HEK293 (cell line): ENCODE results near the gene WDR64.
A peak's percentile ranks its signal among the peaks of the same experiment; 100 is the strongest.

Source experiments
- ATF2 ChIP-seq: fragments of 450-650 bp; formaldehyde crosslinking; IDR thresholded peaks from 2 replicates; pipeline ENCODE4 v1.5.1; 2016; ENCODE audit warnings: missing biosample characterization, missing genetic modification characterization, low read depth
- GLI2 ChIP-seq: fragments of 450-650 bp; formaldehyde crosslinking; IDR thresholded peaks from 2 replicates; pipeline ENCODE4; 2017; ENCODE audit warnings: missing biosample characterization, missing genetic modification characterization, low read depth, borderline replicate concordance
- GLIS1 ChIP-seq: fragments of 450-650 bp; formaldehyde crosslinking; IDR thresholded peaks from 2 replicates; pipeline ENCODE4 v1.5.1; 2016; ENCODE audit warnings: missing biosample characterization, missing genetic modification characterization
- PBX3 ChIP-seq: sonication (generic); formaldehyde crosslinking; IDR thresholded peaks from 2 replicates; pipeline ENCODE4 v1.8.1; 2022; ENCODE audit warnings: mild to moderate bottlenecking, moderate library complexity, missing genetic modification reagents
- PRDM10 ChIP-seq: fragments of 450-650 bp; formaldehyde crosslinking; IDR thresholded peaks from 2 replicates; pipeline ENCODE4 v1.5.1; 2016; ENCODE audit warnings: missing biosample characterization, missing genetic modification characterization
- PRDM6 ChIP-seq: fragments of 450-650 bp; formaldehyde crosslinking; IDR thresholded peaks from 2 replicates; pipeline ENCODE4 v1.5.1; 2017; ENCODE audit warnings: missing biosample characterization, missing genetic modification characterization
- ZBTB20 ChIP-seq: fragments of 450-650 bp; formaldehyde crosslinking; IDR thresholded peaks from 2 replicates; pipeline ENCODE4 v1.5.1; 2016; ENCODE audit warnings: missing biosample characterization, missing genetic modification characterization
- ZBTB6 ChIP-seq: fragments of 450-650 bp; formaldehyde crosslinking; IDR thresholded peaks from 2 replicates; pipeline ENCODE4 v1.5.1; 2017; ENCODE audit warnings: missing biosample characterization, missing genetic modification characterization
- ZNF211 ChIP-seq: fragments of 450-650 bp; formaldehyde crosslinking; IDR thresholded peaks from 2 replicates; pipeline ENCODE4 v1.5.1; 2016; ENCODE audit warnings: low read depth, missing biosample characterization, missing genetic modification characterization
- ZNF221 ChIP-seq: fragments of 450-650 bp; formaldehyde crosslinking; IDR thresholded peaks from 2 replicates; pipeline ENCODE4 v1.5.1; 2017; ENCODE audit warnings: missing biosample characterization, missing genetic modification characterization, borderline replicate concordance
- ZNF274 ChIP-seq, 2 experiments: fragments of 200-500 bp in 1 of 2; fragments of 450-650 bp in 1 of 2; sonication (Bioruptor generic) in 1 of 2; formaldehyde crosslinking in 1 of 2; IDR thresholded peaks; 2 replicates each; pipeline versions ENCODE4 v1.5.1 to v1.6.1; 2014 to 2016; ENCODE audit warnings: borderline replicate concordance in 1 of 2, inconsistent platforms in 1 of 2, low read length in 1 of 2, missing biosample characterization in 1 of 2, missing genetic modification characterization in 1 of 2
- ZNF280D ChIP-seq: fragments of 450-650 bp; formaldehyde crosslinking; IDR thresholded peaks from 2 replicates; pipeline ENCODE4 v1.5.1; 2016; ENCODE audit warnings: missing biosample characterization, missing genetic modification characterization
- ZNF341 ChIP-seq: fragments of 450-650 bp; formaldehyde crosslinking; IDR thresholded peaks from 2 replicates; pipeline ENCODE4; 2016; ENCODE audit warnings: low read depth, missing biosample characterization, missing genetic modification characterization
- ZNF354C ChIP-seq: fragments of 450-650 bp; formaldehyde crosslinking; IDR thresholded peaks from 2 replicates; pipeline ENCODE4 v1.5.1; 2016; ENCODE audit warnings: missing biosample characterization, missing genetic modification characterization, low read depth, borderline replicate concordance
- ZNF394 ChIP-seq: fragments of 450-650 bp; formaldehyde crosslinking; IDR thresholded peaks from 2 replicates; pipeline ENCODE4 v1.5.1; 2016; ENCODE audit warnings: missing biosample characterization, missing genetic modification characterization, mild to moderate bottlenecking, moderate library complexity, borderline replicate concordance
- ZNF529 ChIP-seq: fragments of 450-650 bp; formaldehyde crosslinking; IDR thresholded peaks from 2 replicates; pipeline ENCODE4 v1.5.1; 2017; ENCODE audit warnings: missing genetic modification characterization, missing biosample characterization; ENCODE audit not compliant: insufficient replicate concordance
- ZNF596 ChIP-seq: fragments of 450-650 bp; IDR thresholded peaks from 2 replicates; pipeline ENCODE4 v1.5.0; 2018; ENCODE audit warnings: missing biosample characterization, mild to moderate bottlenecking, missing genetic modification characterization, moderate library complexity
- ZNF624 ChIP-seq: fragments of 450-650 bp; formaldehyde crosslinking; IDR thresholded peaks from 2 replicates; pipeline ENCODE4 v1.5.1; 2017; ENCODE audit warnings: missing biosample characterization, missing genetic modification characterization
- ZNF639 ChIP-seq: fragments of 450-650 bp; formaldehyde crosslinking; IDR thresholded peaks from 2 replicates; pipeline ENCODE4 v1.5.1; 2016; ENCODE audit warnings: missing biosample characterization, missing genetic modification characterization
- ZNF747 ChIP-seq: fragments of 450-650 bp; formaldehyde crosslinking; IDR thresholded peaks from 2 replicates; pipeline ENCODE4 v1.5.1; 2016; ENCODE audit warnings: missing biosample characterization, missing genetic modification characterization
- ZSCAN4 ChIP-seq: fragments of 450-650 bp; formaldehyde crosslinking; IDR thresholded peaks from 2 replicates; pipeline ENCODE4 v1.5.1; 2017; ENCODE audit warnings: missing biosample characterization, missing genetic modification characterization

Gene WDR64

GRCh38 chr1:241847796-241848685 lies 196.0 kb downstream of the WDR64 start, which contains the start of gene EXO1 (continued):
- TF ChIP-seq ZNF747 (tag by site-specific recombination) = no peak
- TF ChIP-seq PRDM10 (tag by site-specific recombination) = peak; percentile 94
- no peak for TF ChIP-seq ZNF624 (tag by site-specific recombination)
- TF ChIP-seq PBX3 (CRISPR knock-in tag) = peak; percentile 89; the same call in 1 of the 2 replicates
- TF ChIP-seq GLI2 (tag by site-specific recombination) = no peak
- TF ChIP-seq ZSCAN4 (tag by site-specific recombination) = peak; percentile 44; the same call in 1 of the 2 replicates
- no peak for TF ChIP-seq ZNF354C
- TF ChIP-seq ZNF274 (IDR thresholded peaks at IDR 0.05; ENCODE audit: low read length) = no peak
- no peak for TF ChIP-seq ZNF274 (tag by site-specific recombination; IDR thresholded peaks at IDR 0.05; ENCODE audit: borderline replicate concordance)
- TF ChIP-seq ZNF211 (tag by site-specific recombination) = no peak
- TF ChIP-seq ZBTB6 (tag by site-specific recombination) = 0 out of 2 replicates have a peak, but pooled peaks have one; percentile 18
- TF ChIP-seq GLIS1 (tag by site-specific recombination) = peak; percentile 76
- TF ChIP-seq PRDM6 (tag by site-specific recombination) = no peak; the same call in 1 of the 2 replicates
- peak; percentile 52; the same call in 1 of the 2 replicates for TF ChIP-seq ZNF341 (tag by site-specific recombination)
- no peak for TF ChIP-seq ZNF529 (tag by site-specific recombination)
- TF ChIP-seq ZNF280D (tag by site-specific recombination) = no peak; the same call in 1 of the 2 replicates
- TF ChIP-seq ATF2 (tag by site-specific recombination) = peak; percentile 97
- no peak; the same call in 1 of the 2 replicates for TF ChIP-seq ZNF394 (tag by site-specific recombination)
- peak; percentile 87 for TF ChIP-seq ZBTB20
- TF ChIP-seq ZNF221 (tag by site-specific recombination) = no peak
- no peak for TF ChIP-seq ZNF596 (tag by site-specific recombination)
- peak; percentile 81 for TF ChIP-seq ZNF639 (tag by site-specific recombination)
